ENCODE results near the gene GPX4. TPM values are rescaled to one million over a fixed set of nuclear protein-coding genes. Genes with fewer than 3 reads are reported as not detected.

GPX4 gene
- polyA plus RNA-seq, 1 donor, result 224 TPM

DNA sequence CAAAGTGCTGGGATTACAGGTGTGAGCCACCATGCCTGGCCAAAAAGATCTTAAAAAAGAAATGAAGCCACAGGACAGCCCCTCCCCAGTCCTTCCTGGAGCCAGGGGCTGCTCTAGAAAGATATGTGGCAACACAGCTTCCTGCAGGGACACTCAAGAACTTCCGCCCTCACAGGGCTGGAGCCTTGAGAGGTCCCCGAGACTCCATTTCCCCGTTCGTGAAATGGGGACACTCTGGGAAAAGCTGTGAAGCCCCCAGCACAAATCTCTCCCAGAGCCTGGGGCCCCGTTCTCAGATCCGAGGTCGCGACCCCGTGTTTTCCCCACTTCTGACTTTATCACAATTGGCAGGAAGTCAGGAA lies 2.5 kb upstream of the GPX4 start:
- no peak for DNase-seq

DNA sequence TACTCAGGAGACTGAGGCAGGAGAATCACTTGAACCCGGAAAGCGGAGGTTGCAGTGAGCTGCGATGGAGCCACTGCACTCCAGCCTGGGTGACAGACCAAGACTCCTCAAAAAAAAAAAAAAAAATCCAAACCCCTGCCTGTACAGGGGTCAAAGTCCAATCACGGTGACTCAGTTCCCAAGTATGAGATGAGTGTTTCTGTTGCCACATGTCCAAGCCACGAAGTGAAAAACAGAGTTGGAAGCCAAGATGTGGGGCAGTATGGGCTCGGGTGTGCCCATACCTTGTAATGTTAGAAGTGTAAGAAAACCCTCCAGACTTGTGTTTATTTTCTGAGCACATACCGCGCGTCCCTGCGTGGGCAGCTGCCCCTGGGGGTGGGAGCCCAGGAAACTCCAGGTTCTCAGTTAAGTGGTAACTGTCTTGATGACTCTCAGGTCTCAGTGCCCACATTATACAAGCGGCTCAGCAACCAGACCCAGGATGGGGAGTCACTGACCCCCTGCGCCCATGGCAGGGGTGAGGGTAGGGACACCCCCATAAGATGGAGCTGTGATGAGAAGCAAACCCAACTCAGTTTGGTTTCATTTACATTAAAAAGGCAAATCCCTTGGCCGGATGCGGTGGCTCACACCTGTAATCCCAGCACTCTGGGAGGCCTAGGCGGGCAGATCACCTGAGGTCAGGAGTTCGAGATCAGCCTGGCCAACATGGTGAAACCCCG lies 1.2 kb upstream of the GPX4 start:
- no peak for DNase-seq

DNA sequence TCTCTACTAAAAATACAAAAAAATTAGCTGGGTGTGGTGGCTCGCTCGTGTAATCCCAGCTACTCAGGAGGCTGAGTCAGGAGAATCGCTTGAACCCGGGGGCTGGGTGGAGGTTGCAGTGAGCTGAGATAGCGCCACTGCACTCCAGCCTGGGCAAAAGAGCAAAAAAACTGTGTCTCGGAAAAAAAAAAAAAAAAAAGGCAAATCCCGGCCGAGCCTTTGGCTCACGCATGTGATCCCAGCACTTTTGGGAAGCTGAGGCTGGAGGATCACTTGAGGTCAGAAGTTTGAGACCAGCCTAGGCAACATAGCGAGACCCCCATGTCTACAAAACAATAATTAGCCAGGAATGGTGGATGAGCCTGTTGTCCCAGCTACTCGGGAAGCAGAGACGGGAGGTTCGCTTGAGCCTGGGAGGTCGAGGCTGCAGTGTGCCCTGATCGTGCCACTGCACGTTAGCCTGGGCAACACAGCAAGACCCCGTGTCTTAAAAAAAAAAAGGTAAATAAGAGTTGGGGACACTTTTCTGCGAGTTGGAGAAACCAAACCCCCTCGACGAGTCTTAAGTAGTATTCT lies 574 bp upstream of the GPX4 start:
- DNase-seq, result no peak

DNA sequence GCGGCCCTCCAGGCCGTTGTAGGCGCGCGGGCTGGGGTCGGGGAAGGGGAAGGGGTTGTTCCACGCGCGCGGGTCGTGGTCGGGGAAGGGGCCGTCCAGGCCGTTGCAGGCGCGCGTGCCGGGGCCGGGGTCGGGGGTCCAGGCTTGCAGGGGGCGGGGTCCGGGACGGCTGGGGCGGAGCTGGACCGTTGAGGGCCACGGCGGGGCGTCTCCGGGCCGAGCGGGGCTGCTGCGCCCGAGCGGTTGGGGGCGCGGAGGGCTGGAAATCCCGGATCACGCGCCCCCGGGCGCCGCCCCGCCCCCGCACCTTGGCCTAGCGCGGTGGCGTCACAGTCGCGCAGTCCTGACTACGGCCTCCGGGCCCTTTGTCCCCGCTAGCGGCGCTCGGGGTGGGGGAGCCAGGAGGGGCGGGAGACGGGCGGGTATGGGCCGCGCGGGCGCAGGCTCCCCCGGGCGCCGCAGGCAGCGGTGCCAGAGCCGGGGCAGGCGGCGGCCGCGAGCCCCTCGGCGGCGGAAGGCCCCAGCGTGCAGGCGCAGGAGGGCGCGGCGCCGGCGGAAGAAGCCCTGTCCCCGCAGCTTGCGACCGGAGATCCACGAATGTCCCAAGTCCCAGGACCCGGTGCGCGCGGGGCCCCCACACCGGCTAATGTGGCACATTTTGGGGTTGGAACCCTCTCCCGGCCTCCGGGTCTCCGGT lies 665 bp downstream of the GPX4 start:
- peak; percentile 62 for DNase-seq

DNA sequence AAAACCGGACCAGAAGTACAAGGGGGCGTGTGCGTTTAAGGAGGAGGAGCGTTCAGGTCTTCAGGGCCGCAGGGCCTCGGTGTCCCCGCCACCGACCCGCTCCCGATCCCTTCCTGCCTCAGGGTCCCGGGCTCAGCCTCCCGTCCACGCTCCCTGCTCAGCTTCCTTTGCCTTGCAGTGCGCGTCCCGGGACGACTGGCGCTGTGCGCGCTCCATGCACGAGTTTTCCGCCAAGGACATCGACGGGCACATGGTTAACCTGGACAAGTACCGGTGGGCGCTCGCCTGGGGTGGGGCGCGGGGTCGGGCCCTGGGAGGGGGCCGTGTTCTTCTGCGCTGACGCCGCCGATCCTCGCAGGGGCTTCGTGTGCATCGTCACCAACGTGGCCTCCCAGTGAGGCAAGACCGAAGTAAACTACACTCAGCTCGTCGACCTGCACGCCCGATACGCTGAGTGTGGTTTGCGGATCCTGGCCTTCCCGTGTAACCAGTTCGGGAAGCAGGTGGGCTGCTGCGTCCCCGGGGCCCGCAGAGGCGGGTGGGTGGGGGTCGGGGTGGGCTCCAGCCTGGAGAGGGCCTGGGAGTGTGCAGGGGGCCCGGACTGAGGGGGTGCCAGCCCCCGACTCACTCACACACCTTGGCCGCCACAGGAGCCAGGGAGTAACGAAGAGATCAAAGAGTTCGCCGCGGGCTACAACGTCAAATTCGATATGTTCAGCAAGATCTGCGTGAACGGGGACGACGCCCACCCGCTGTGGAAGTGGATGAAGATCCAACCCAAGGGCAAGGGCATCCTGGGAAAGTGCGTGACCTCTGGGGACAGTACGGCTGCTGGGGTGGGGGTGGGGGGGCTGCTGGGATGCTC lies 1.4 kb downstream of the GPX4 start:
- peak; percentile 28 for DNase-seq

DNA sequence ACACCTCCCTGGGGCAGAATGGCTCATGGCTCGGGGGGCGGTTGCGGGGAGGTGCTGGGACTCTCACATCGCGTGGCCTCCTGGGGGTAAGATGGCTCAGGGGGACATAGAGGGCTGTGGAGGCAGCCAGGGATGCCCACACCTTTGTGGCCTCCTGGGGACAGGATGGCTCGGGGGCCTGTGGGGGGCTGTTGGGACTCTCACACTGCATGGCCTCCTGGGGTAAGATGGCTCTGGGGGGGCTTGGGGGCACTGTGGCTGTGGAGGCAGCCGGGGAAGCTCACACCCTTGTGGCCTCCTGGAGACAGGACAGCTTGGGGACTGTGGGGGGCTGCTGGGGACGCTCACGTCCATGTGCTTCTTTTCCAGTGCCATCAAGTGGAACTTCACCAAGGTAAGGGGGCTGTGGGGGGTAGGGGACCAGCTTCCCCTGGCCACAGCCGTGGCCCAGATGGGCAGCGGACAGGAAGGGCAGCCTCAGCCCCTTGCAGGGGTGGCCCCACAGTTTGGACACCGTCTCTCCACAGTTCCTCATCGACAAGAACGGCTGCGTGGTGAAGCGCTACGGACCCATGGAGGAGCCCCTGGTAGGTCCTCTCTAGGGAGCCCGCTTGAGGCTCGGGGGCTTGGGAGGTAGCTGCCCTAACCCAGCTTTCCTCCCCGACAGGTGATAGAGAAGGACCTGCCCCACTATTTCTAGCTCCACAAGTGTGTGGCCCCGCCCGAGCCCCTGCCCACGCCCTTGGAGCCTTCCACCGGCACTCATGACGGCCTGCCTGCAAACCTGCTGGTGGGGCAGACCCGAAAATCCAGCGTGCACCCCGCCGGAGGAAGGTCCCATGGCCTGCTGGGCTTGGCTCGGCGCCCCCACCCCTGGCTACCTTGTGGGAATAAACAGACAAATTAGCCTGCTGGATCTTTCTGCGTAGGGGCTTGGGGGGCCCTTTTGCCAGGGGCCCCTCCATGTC lies 2.4 kb downstream of the GPX4 start:
- no peak for DNase-seq

DNA sequence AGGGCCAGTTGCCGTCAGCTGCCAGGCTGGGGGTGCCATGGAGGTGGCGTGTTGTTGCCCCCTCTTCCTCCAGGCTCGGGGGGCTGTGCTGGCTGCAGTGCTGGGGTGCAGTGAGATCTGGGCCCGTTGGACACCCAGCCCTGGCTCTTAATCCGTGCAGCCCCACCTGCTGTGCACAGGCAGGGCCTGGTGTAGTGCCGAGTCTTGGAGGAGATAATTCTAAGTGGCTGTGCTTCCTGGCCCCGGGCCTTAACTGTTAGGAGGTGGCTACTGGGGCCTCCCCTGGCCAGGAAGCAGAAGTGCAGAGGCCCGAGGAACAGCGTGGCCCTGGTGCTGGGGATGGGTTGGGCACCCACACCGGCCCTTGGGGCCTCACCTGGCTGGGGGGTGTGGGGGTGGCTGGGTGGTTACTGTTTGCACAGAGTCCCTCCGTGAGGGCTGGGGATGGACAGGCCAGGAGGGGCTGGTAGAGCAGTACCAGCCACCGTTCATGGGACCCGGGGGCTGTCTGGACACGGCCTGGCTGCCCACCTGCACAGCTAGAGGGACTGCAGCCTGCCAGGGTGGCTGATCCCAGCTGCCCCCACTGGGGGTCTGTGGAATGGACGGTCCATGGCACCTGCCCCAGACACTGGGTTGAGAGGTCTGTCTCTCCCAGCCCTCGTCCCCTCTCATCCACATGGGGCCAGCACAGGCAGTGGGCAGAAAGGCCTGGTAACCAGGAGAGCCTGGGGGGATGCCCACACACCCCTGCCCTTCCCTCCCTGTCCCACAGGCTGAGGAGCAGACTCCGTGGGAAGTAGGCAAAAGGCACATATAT lies 3.3 kb downstream of the GPX4 start:
- no peak for DNase-seq

DNA sequence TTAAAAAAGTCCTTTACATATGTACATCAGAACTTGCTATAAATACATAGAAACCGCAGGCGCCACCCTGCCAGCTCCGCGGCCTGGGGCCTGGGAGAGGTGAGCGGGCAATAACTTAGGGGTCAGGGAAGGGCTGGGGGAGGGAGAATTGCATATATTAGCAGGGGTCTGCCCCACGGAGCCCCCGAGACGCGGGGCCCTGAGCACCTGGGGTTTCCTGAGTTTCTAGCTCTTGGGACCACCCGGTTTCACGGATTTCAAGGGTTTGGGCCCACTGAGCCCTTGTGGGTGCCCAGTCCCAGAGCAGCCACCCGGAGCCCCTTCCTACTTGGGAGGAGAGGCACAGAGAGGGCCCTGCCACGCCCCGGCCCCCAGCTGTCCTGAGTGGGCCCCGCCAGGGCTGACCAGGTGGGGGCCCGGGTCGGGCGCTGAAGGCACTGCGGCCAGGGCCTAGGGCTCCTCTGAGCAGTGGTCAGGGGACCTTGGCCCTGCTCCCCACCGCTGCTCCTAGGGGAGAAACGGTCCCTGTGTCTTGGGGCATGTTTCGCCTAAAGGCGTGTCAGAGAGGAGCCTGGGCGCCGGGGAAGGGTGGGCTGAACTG lies 4.0 kb downstream of the GPX4 start:
- no peak for DNase-seq

DNA sequence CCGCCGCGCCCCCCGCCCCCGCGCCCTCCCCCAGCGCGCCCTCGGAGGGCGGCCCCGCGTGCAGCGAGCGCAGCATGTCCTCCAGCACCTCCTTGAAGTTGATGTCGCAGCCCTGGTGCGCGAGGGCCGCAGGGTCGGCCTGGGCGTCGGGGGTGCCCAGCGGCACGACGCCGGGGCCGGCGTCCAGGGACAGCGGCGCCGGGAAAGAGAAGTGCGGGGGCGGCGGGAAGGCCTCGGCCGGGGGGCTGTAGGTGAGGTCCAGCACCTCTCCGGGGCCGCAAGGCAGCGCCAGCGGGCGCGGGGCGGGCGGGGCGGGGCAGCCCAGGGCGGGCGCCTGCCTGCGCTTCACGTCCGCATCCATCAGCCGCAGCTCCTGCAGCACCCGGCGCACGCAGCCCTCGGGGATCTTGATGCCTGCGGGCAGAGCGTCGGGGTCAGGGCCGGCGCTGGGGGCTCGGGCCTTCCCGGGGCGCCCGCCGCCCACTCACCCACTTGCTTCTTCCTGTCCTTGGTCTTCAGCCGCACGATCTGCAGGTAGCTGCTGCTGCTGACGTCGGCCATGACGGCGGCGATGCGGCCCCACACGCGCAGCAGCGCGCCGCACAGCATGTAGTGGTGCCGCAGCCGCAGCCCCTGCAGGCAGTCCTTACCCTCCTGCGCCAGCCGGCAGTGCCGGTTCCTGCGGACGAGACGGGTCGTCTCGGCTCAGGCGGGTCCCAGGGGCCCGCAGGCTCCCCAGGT lies 4.7 kb downstream of the GPX4 start:
- DNase-seq, result no peak

DNA sequence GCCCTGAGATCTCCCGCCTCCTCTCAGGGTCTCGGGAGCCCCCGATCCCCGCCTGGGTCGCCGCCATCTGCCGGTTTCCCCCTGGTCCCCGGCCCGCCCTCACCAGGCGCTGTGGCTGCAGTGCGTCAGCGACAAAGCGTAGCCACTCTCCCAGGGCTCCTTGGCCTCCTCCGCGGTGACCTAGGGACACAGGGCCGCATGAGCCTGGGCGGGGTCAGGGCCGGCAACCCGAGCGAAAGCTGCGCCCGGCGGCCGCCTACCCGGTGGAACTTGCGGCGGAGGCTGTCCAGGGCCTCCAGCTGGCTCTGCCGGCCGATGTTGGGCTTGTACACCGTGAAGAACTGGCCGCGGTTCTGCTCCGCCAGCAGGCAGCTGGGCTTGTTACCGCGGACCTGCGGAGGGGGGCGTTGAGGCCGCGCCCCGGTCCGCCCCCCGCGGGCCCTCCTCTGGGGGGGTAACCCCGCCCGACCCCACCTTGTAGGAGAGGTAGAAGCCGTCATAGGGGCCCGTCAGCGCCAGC lies 5.3 kb downstream of the GPX4 start:
- DNase-seq, result no peak

DNA sequence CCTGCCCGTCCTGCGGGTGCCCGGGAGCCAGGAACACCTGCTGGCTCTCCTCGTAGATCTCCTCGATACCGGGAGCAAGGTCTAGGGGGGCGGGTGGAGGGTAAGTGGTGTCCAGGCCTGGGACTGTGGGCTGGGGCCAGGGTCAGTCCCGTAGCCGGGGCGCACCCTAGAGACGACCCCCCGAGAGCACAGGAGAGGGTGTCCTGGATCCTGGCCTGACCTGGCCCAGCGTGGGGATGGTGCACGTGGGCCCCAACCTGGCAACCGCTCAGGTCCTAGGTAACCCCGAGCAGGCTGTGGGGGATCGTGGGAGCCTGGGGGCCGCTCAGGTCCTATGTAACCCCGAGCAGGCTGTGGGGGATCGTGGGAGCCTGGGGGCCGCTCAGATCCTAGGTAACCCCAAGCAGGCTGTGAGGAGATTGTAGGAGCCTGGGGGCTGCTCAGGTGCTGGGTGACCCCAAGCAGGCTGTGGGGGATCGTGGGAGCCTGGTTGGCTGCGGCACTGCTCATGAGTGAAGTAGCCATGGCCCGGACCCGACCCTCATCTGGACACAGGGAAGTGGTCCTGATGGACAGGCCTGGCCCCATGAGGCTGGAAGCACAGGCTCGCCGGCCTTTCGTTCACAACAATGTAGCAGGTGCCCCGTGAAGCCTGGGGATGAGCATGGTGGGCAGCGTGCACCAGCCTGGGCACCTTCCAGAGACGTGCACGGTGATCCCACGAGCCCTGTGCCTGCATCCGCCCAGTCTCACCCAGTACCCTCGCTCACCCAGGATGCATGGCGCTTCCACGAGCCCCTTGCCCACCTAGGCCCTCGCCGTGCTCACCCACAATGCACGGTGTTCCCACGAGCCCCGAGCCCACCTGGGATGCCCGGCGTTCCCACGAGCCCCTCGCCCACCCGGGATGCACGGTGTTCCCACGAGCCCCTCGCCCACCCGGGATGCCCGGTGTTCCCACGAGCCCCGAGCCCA lies 6.2 kb downstream of the GPX4 start:
- no peak for DNase-seq

DNA sequence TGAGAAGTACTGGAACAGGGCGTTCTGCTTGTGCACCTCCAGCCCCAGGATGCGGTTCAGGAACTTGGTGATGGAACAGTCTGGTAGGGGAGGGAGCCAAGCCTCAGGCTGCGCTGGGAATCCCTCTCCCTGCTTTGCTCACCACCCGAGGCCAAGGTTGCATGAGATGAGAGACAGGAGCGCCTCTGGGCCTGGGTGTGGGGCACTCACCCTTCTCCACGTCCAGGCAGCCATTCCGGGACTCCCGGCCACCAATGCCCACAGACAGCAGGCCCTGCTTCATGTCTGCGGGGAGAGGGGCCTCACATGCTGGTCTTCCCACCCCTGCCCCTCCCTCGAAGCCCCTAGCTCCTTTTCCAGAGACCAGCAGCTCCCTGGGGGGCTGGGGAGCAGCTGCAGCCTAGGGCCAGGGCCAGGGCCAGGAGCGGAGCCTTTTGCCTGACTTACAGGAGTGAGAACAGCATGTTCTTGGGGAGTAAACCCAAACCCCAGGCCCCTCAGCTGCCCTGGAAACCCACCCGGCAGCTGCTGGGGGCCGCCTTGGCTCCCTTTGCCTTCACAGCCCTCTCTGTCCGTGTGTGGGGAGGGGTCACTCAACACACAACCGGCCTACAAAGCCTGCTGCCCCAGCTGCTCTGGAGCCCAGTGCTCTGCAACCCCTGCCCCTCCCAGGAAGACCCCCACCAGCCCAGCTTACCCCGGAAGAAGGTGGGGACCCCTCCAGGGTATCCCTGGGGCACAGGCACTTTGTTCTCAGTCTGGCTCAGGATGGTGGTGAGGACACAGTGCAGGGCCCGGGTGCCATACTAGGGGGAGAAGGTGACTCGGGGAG lies 7.2 kb downstream of the GPX4 start:
- DNase-seq, result no peak

DNA sequence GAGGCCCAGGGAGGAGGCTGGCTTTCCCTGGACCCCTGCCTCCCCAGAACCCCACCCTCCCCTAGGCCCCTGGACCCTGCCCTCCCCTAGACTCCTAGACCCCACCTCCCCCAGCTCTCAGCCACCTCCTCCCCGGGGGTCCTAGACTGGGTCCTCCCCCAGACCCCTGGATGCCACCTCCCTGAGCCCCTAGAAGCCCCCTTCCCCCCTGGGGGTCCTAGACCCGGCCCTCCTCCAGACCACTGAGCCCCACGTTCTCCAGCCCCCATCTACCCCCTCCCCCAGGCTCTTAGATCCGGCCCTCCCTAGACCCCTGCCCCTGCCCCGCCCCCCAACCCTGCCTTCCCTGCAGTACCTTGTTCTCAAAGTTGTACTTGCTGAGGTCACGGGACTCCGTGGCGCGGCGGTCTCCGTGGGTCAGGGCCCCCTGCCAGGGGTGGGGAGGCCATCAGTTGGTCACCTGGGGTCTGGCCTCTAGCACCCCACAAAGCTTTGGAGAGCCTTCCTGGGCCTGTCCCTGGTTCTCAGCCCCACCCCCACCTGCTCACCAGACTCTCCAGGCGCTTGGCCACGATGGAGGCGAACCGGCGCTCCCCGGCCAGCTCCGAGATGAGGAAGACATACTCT lies 8.0 kb downstream of the GPX4 start:
- no peak for DNase-seq

DNA sequence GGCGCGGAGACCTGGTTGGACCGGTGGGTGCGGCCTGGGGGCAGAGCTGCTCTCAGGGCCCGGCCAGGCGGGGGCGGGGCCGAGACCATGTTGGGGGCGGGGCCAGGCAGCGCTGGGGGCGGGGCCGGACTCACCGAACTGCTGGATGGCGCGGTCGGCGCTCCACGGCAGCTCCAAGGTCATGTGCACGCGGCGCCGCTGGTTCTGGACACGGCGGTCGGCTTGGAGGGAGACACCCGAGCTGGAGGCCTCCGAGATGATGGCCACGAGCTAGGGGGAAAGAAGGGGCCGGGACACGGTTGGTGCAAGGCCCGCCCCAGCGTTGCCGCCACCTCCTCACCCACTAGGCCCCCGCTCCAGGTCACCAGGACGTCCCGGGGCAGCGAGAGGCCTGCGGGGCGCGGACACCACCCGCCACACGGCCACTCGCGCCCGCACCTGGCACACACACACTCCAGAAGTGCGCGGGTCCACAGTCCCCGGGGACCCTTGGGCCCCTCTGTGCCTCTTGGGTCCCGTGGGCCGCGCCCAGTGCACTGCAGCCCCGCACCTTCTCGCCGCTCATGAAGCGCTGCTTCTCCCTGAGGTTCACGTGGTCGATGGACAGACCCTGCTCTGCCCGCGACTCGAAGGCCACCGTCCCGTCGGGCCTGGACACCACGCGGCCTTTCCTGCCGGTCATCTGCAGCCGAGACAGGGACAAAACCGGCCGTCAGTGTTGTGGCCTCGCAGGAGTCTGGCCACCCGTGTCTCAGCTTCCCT lies 8.7 kb downstream of the GPX4 start:
- peak; percentile 19 for DNase-seq
